Putamen (tissue), 1 donor: ENCODE results near the gene HSPA6.
"Not testable (repeated sequence)": the region's sequence is repeated elsewhere in the genome, so short reads cannot be mapped to it uniquely, and the experiment has no call there.

ENCODE experiments used
- DNase-seq: peaks from one replicate; pipeline ENCODE4 v3.0.0-alpha.2; 2016; ENCODE audit warnings: low spot score

HSPA6 gene

DNA sequence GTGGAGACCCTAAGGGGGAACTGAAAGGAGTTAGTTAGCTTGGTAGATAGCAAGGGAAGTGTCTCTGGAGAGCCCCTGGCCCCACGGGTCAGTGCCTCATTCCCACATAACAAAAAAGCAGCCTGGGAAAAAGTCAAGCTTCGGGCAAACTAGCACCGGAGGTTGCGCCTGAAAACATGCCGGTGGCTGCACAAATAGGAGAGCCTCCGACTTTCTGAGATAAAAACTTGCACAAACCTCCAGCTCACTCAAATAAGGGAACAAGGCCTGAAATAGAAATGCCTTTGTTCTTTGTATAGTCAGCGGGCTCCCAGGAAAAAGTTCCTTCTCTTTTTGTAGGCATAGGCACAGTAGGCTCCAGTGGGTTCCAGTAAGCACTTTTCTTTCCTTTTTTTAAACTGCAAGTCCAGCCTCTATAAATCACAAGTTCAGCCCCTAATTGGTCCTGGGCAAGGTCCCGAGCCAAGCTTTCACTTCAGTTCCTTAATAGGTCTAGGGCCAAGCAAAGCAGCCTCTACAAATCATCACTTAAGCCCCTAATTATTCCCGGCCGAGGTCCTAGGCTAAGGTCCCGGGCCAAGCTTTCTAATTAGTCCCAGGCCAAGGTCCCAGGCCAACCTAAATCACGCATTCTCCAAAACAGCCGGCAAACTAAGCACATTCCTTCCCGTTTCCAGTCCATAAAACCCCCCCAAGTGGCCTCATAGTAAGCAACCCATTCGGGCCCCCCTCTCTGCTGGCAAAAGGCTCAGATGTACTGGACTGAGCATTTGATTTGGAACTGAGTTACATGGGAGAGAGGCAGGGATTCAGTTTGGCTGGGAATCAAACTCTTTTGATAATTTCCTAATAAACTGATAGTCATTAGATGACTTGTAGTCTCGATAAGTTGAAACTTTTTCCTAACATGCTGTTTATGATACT is 8.6 kb downstream of the HSPA6 start:
- DNase-seq = peak; percentile 83

- not testable (repeated sequence) for DNase-seq
Observed at GRCh38 chr1:161537068-161537669, 12.8 kb downstream of the HSPA6 start.

DNA sequence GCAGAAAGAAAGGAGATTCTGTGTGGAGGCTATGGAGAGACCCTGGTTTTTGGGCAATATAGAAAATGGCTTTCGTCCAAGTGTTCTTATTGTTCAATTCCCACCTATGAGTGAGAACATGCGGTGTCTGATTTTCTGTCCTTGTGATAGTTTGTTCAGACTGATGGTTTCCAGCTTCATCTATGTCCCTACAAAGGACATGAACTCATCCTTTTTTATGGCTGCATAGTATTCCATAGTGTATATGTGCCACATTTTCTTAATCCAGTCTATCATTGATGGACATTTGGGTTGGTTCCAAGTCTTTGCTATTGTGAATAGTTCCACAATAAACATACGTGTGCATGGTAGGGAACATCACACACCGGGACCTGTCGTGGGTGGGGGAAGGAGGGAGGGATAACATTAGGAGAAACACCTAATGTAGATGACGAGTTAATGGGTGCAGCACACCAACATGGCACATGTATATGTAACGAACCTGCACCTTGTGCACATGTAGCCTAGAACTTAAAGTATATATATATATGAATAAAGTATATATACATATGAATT is 14.7 kb downstream of the HSPA6 start:
- not testable (repeated sequence) for DNase-seq

DNA sequence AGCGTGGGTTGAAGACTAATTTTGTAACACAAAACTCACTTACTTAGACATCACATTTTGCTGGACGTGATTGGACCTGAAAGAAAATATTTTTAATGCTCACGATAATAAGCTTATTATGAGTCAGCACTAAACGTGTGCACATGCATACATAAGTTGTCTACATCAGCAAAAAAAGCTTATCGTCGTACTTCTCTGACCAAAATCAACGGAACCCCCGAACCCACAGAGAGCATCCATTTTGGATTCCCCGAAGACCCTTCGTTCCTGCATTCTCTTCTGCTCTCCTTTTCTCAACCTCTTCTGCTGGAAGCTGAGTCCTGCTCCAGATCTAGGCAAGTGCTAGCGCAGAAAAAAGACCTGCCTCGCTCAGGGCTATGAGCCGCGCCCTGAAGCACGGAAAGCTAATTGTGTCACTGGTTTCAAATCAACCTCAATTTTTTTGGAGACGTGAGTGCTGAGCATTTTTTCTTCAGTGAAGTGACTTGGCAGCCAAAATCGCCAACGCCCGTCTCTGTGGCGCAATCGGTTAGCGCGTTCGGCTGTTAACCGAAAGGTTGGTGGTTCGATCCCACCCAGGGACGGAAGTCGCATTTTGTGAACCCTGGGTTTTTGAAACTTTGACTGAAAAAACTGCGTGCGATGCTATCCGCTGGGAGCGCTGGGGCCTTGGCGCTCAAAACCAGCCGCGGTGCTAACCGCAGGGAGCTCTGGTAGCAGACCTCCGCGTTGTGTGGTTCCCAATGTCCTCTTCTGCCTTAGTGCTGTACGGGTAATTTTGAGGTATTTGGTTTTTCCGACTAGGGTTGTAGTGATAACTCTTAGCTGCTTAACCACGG is 15.6 kb downstream of the HSPA6 start:
- peak; percentile 86 for DNase-seq

- not testable (repeated sequence) for DNase-seq
Observed at GRCh38 chr1:161540570-161540960, 16.2 kb downstream of the HSPA6 start.

GRCh38 chr1:161542091-161542559 is 17.8 kb downstream of the HSPA6 start:
- not testable (repeated sequence) for DNase-seq

GRCh38 chr1:161543125-161543524 is 18.8 kb downstream of the HSPA6 start:
- DNase-seq = not testable (repeated sequence)

DNA sequence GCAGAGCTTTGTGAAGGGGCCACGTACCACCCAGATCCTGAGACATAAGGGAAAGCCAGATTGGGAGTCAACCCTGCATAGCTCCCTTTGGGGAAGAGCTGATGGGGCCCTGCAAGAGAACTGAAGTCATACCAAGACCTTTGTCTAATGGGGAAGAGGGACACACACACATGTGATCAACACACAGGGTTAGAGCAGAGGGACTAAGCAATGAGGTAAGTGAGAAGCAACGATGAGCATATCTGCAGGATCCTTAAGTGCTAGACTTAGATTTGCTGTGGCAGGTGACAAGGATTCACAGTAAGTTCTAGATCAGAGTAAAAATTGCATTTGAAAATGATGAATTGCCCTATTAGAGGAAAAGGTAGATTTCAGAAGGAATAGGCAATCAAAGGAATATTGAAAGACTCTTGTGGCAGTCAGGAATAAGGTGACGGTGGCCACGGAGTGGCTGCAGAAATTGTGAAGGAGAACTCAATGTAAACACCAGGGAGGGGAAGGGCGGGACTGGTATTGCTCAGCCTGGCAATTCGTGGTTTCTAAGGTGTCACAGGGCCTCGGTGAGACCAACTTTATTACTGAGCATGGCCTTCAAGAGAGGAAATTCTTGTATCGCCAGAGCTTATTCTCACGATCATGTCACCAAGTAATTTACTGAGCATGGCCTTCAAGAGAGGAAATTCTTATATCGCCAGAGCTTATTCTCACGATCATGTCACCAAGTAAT is 20.8 kb downstream of the HSPA6 start:
- not testable (repeated sequence) for DNase-seq

DNA sequence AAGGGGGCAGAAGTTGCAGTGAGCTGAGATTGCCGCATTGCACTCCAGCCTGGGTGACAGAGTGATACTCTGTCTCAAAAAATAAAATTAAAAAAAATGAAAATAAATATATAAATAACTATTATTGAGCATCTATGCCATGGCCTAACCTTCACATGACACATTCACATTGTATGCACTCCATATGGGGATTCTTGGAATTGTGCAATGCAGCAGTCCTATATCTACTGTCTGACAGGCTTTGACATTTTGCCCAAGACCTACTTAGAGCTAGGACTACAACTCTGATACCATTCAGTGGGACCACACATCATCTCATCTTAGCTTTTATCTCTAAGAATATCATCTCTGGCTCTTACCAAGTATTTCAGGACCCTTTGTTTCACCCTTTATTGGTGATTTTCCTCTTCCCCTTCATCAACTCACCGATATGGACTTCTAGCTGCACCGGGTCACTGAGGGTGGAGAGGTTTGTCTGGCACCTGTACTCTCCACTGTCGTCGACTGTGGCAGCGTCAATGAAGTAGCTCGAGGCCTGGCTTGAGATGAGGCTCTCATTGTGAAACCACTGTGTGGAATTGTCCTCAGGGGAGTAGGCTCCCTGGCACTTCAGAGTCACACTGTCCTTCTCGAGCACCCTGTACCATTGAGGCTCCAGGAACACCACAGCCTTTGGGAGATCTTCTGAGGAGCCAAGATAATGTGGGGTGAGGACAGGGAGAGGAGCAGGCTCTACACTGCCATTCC is 23.8 kb downstream of the HSPA6 start:
- DNase-seq = not testable (repeated sequence)

DNA sequence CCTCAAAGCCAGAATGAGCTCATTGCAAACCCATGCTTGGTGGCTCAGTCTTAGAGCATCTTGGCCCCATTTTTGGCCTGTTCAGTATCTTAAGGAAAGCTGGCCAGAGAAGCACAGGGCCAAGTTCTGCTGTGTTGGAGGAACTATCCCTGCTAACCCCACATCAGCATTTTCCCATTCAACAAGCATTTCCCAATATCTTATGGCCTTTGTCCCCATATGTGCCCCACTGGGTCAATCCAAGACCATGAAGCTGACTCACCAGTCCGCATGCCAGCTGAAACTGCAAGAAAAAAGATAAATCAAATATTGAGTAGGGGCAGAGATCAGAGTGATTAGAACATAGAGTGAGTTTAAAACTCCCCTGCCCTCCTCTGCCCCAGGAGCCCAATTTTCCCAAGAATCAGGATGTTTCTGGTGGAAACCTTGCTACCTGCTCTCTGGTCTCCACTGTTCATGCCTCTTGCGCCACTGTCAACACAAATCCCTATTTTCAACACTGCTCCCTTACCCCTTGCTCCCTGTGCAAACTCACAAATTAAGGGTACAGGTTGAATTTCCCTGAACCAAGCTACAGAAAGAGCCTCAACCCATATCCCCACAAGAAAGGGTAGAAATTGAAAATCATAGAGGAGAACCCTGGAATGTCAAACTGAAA is 24.5 kb downstream of the HSPA6 start:
- not testable (repeated sequence) for DNase-seq

DNA sequence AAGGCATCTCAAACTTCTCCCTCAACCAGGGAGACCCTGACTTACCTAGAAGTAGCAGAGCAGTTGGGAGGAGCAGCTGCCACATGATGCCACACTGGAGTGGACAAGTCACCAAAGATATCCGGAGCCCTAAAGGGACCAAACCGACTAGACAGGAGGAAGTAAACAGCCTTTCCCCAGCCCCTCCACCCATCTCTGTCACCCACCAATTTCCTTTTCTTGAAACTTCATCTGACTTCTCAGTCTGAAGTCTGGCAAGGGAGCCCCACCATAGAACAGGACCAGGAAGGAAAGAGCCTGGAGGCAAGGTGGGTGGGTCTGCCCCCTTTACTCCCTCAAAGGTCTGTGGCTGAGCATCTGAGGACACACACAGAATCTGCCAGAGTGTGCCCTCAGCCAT is 25.3 kb downstream of the HSPA6 start, which contains the start of gene FCGR3A:
Gene FCGR3A (minus strand): TSS at position 167 of the 400 bp plus-strand sequence. CDS start 82 bp downstream, at position 85.
- DNase-seq = no peak

DNA sequence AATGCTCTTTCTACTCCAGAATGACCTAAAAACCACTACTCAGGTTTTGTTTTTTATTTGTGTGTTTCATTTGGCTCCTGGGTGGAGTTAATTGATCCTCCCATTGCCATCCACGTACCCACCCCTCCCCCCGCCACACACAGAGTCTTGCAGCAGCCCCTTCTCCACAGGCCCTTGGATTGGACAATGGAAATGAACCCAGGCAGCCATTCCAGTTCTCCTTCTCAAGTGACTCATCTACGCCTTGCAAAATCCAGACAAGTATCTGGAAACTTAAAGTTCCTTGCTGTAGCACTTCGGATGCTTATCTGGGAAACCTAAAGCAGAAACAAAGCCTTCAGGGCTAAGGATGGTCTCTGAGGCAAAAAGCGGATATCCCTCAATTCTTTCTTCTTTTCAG is 26.6 kb downstream of the HSPA6 start:
- not testable (repeated sequence) for DNase-seq

DNA sequence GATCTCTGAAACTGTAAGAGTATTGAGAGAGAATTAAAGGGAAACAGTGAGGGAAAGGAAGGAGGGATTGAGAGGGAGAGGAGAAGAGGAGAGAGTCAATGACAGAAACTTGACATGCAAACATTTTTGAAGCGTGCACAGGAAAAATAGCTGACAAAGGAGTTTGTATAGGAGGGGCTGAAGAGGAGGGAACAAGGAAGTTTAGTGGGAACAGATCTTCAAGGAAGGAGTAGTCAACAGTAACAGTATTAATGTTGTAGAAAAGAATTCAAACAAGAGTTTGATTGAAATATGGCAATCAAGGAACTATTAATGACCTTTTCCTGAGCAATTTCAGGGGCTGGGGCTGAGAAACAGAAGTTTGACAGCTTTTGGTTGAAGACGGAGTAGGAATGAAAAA is 29.3 kb downstream of the HSPA6 start:
- not testable (repeated sequence) for DNase-seq

GRCh38 chr1:161554340-161554739 is 30.0 kb downstream of the HSPA6 start:
- DNase-seq = not testable (repeated sequence)

GRCh38 chr1:161554815-161555417 is 30.6 kb downstream of the HSPA6 start:
- DNase-seq = not testable (repeated sequence)

GRCh38 chr1:161556143-161556542 is 31.8 kb downstream of the HSPA6 start:
- not testable (repeated sequence) for DNase-seq

GRCh38 chr1:161556990-161557389 is 32.6 kb downstream of the HSPA6 start:
- DNase-seq = not testable (repeated sequence)

DNA sequence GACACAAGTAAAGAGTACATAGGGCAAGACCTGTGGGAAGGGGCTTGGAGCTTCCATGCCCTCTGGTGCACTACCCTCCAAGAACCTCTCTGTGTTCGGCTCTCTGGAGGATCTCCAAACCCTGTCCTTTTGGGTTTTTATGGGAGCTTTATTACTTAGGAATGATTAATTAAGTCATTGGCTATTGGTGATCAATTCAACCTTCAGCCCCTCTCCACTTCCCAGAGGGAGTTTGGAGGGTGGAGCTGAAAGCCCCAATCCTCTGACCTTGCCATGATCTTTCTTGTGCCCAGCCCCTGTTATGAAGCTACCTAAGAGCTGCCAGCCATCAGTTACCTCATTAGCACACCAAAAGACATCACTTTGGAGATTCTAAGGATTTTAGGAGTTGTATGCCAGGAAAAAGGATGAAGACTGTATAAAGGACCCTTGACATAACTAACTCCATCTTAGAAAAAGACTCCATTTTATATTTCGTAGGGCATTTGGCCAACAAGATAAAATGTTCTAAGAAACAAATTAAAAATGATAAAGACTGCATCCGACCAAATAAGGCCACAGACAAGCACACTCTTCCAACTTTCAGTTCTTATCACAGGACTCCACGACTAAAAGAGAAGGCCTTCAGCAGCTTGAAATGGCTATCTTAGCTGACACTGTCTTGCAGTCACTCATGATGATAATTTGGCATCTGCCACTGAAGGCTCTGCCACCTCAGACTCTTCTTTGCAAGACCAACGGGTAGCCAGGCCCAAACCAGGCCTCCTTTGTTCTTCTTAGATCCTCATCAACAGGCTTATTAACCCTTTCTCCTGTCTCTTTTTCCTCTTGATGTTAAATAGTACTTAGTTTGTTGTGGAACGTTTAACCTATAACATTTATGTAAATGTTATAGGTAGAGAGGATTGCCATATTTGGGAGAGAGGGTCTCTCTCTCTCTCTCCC is 33.4 kb downstream of the HSPA6 start:
- not testable (repeated sequence) for DNase-seq
